Dermis blood vessel endothelial cell (primary cell): Measurements from ENCODE around the gene GPC5. TPM values are rescaled to one million over a fixed set of nuclear protein-coding genes. Genes with fewer than 3 reads are reported as not detected.

Experiments
- DNase-seq: peaks from one replicate; pipeline ENCODE4 v3.0.0; 2010
- total RNA-seq: library from RNA; depleted of rRNA; stranded (reverse); fragments of >200 nt; gene quantifications from 2 replicates; pipeline ENCODE4 v1.2.3, GENCODE V29; 2014

The GPC5 gene
- total RNA-seq, 1 donor from 2014 or later: 0.34 TPM

- DNase-seq: no peak
Measured at GRCh38 chr13:92297971-92298942, 899.8 kb downstream of the GPC5 start.

GRCh38 chr13:92300651-92301050 lies 902.2 kb downstream of the GPC5 start:
- no peak for DNase-seq

GRCh38 chr13:92303428-92303827 lies 905.0 kb downstream of the GPC5 start:
- DNase-seq: no peak

GRCh38 chr13:92307752-92308151 lies 909.3 kb downstream of the GPC5 start:
- DNase-seq: no peak

- DNase-seq: no peak
Measured at GRCh38 chr13:92312823-92313222, 914.4 kb downstream of the GPC5 start.

GRCh38 chr13:92313382-92313781 lies 915.0 kb downstream of the GPC5 start:
- no peak for DNase-seq

- DNase-seq: no peak
Measured at GRCh38 chr13:92315265-92315664, 916.8 kb downstream of the GPC5 start.

GRCh38 chr13:92316030-92316429 lies 917.6 kb downstream of the GPC5 start:
- DNase-seq: no peak

GRCh38 chr13:92317066-92317465 lies 918.6 kb downstream of the GPC5 start:
- no peak for DNase-seq

GRCh38 chr13:92320323-92320722 lies 921.9 kb downstream of the GPC5 start:
- DNase-seq: no peak

GRCh38 chr13:92321174-92321573 lies 922.8 kb downstream of the GPC5 start:
- DNase-seq: no peak

- DNase-seq: no peak
Measured at GRCh38 chr13:92345627-92346026, 947.2 kb downstream of the GPC5 start.

- DNase-seq: peak; percentile 40
Measured at GRCh38 chr13:92346046-92346445, 947.6 kb downstream of the GPC5 start.

GRCh38 chr13:92354583-92354982 lies 956.2 kb downstream of the GPC5 start:
- no peak for DNase-seq

- no peak for DNase-seq
Measured at GRCh38 chr13:92355213-92355612, 956.8 kb downstream of the GPC5 start.

GRCh38 chr13:92362717-92363116 lies 964.3 kb downstream of the GPC5 start:
- no peak for DNase-seq

GRCh38 chr13:92365904-92366303 lies 967.5 kb downstream of the GPC5 start:
- no peak for DNase-seq

- no peak for DNase-seq
Measured at GRCh38 chr13:92377396-92377795, 979.0 kb downstream of the GPC5 start.

- no peak for DNase-seq
Measured at GRCh38 chr13:92379371-92379770, 981.0 kb downstream of the GPC5 start.

- no peak for DNase-seq
Measured at GRCh38 chr13:92384410-92384809, 986.0 kb downstream of the GPC5 start.

GRCh38 chr13:92387245-92387644 lies 988.8 kb downstream of the GPC5 start:
- no peak for DNase-seq

GRCh38 chr13:92390217-92390616 lies 991.8 kb downstream of the GPC5 start:
- no peak for DNase-seq

- DNase-seq: no peak
Measured at GRCh38 chr13:92403606-92404005, 1005.2 kb downstream of the GPC5 start.

GRCh38 chr13:92407858-92408257 lies 1009.4 kb downstream of the GPC5 start:
- no peak for DNase-seq

- DNase-seq: no peak
Measured at GRCh38 chr13:92412481-92412880, 1014.1 kb downstream of the GPC5 start.
